Stimulated activated CD4-positive, alpha-beta T cell treated with anti-CD3 and anti-CD28 coated beads, Interleukin-4, amount 100 ng/mL, for 48 hours (primary cell): ENCODE measurements around the gene DBNL.
"Not testable (repeated sequence)": the region's sequence is repeated elsewhere in the genome, so short reads cannot be mapped to it uniquely, and the experiment has no call there.

Experiments
- DNase-seq, 2 donors: peaks; one replicate each; pipeline ENCODE4 v3.0.0-alpha.2; 2020; ENCODE audit warnings: low read depth in 2 of 2

DBNL gene

GRCh38 chr7:44044315-44045225, at the start of gene DBNL:
DBNL (plus strand) TSS chr7:44044702; CDS start chr7:44044738, 36 bp downstream.
- peak; percentile 90 for DNase-seq

DNA sequence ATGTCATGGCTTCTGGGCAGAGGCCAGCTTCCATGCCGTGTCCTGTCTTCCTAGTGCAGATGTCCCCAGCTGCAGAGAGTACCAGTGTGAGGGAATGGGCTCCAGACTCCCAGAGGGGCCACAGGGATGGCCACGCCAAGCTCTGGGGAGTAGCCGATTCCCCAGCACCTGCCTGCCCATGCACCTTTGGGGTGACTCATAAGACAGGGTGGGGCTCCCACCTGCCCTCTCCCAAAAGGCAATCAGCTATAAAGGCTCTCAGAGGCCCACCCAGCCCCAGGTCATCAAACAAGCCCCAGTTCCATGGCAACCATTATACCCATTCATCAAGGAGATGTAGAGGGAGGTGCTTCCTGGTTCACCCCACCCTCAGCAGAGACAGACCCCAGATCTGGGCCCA, 47.0 kb upstream of the DBNL start, which contains the start of gene SPDYE1:
SPDYE1 (plus strand) TSS at position 366 of the 400 bp plus-strand sequence. CDS start 2,053 bp downstream, outside the sequence.
- not testable (repeated sequence) for DNase-seq

DNA sequence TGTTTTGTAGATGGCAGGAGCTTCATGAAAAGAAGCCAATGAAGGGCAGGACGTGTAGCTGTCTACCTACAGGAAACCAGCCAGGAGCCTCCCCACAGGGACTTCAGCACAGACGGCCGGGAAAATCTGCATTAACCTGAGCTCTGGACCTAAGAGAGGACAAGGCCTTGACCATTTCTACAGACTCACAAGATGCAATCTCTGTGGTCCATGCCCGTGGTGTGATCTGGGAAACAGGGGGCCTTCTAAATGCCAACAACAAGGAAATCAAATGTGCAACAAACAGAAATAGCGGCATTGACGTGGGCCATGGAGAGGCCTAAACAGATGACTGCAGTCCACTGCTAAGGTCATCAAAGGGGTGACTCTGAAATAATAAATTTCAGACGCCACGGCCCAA, 32.4 kb upstream of the DBNL start:
- not testable (repeated sequence) for DNase-seq

- not testable (repeated sequence) for DNase-seq
These were observed 29.4 kb upstream of the DBNL start for GRCh38 chr7:44015090-44015489.

DNA sequence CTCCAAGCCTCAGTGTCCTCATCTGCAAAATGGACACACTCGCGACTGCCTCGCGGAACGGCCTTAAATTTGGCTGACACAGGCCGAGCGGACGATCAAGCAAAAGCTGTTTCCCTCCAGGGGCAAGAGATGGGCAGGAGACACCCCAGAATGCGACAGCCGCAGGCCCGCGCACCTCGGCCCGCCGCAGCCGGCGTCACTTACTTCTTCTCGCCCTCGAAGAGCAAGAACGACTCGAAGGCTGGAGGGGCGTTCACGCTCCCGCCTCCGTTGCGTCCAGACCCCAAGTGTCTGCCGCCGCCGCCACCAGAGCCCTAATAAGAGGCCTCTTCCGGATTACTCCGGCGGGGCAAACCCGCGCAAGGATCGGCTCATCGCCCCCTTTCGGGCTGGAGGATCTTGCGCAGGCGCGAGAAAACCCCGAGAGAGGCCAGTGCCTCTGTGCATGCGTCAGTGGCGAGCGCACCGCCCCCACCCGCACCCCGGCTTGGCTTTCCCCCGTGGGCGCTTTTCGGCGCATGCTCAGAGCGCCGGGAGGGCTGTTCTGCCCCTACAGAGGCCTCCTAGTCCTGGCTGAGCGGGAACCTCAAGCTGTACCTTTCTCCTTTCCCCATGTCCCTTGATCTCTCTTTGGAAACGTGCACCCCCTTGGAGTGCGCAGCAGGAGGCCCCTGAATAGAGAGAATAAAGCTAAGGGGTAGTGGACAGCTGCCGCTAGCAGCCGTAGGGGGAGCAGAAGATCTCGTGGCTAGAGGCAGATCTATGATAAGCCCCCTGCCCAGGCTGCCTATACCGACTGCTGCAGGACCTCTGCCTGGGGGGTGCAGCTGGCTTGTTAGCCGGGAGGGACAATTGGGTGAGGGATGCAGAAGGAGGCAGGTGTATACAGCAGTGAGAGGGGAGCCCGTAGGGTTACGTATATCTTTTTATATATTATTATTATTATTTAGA, 25.4 kb upstream of the DBNL start:
- DNase-seq, result peak; percentile 98 to 99

DNA sequence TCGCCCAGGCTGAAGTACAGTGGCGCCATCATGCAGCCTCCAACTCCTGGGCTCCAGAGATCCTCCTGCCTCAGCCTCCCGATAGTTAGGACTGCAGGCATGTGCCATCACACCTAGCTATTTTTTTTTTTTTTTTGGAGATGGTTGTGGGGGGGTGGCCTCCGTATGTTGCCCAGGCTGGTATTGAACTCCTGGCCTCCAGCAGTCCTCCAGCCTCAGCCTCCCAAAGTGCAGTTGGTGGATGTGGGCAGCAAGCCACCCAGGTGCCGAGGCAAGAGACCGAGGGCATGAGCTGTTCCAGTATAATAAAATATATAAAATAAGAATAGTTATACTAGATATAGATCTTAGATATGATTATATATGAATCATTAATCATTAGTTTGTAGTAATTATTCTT, 24.7 kb upstream of the DBNL start:
- DNase-seq, result not testable (repeated sequence)

GRCh38 chr7:44022069-44022468, 22.4 kb upstream of the DBNL start:
- DNase-seq, result not testable (repeated sequence)

GRCh38 chr7:44022796-44023467, 21.6 kb upstream of the DBNL start:
- DNase-seq, result not testable (repeated sequence)

DNA sequence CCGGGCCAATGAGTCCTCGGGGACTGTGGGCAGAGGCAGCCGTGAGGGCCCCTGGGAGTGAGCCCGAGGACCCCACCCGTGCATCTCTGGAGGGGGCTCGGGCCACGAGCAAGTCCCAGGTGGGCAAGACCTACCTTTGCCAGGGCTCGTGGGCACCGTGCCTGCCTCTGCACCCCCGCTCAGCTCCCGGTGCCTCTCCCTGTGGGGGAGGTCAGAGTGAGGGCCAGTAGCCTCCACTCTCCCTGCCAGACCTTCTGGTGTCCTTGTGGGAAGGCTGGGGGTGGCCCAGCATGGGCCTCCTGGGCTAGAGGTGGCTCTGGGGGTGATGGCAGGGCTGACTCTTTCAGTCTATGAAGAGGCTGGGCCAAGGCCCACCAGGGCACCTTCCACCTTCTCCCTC, 15.1 kb upstream of the DBNL start:
- not testable (repeated sequence) for DNase-seq

DNA sequence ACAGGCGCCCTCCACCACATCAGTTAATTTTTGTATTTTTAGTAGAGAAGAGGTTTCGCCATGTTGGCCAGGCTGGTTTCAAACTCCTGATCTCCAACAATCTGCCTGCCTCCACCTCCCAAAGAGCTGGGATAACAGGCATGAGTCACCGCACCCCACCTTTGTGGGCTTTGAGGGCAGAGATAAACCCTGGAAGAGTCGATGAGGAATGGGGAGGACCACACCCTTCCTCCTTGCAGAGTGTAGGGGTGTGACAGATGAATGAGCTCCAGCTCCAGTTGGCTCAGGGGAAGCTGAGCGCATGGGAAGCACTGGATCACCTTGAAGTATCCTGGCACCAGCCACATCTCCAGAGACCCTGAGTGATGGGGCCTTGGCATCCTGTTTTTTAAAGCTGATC, 14.5 kb upstream of the DBNL start:
- DNase-seq, result not testable (repeated sequence)

- not testable (repeated sequence) for DNase-seq
These were observed 13.2 kb upstream of the DBNL start for GRCh38 chr7:44031319-44031718.

- not testable (repeated sequence) for DNase-seq
These were observed 12.5 kb upstream of the DBNL start for GRCh38 chr7:44032031-44032430.

GRCh38 chr7:44033971-44034844, 10.3 kb upstream of the DBNL start:
- not testable (repeated sequence) for DNase-seq

- DNase-seq, result peak in 1 of 2 donors; percentile 42
These were observed 8.1 kb upstream of the DBNL start for GRCh38 chr7:44036364-44036763.

DNA sequence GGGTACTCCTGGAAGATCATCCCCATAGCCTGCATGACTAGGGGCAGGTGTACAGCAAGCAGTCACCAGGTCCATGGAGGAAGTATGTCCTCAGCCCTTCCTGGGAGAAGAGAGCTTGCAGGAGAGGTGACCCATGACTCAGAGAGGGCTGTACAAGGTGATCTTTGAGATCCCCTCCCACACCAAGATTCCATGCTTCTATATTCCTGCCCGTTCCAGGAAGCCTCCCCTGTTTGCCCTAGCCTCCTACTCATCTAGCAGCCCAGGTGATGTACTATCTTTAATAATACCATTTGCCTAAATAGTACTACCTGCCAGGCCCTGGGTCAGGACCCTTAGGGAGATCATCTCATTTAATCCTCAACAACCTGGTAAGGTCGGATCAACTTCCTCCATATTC, 6.6 kb upstream of the DBNL start:
- DNase-seq, result not testable (repeated sequence)

DNA sequence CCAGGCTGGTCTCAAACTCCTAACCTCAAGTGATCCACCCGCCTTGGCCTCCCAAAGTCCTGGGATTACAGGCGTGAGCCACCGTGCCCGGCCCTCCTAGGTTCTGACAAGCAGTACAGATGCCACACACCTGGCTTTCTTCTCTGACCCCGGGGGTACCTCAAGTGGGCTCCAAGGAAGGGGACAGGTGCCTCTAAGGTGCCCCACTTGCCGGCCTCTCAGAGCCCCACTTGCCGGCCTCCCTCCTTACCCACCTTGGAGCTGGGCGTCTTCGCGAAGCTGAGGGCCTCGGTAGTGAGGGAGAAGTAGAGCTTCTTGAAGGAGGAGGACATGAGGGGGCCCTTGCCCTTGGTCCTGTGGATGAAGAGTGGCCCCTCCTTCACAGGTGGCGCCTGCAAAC, 5.9 kb upstream of the DBNL start:
- not testable (repeated sequence) for DNase-seq

DNA sequence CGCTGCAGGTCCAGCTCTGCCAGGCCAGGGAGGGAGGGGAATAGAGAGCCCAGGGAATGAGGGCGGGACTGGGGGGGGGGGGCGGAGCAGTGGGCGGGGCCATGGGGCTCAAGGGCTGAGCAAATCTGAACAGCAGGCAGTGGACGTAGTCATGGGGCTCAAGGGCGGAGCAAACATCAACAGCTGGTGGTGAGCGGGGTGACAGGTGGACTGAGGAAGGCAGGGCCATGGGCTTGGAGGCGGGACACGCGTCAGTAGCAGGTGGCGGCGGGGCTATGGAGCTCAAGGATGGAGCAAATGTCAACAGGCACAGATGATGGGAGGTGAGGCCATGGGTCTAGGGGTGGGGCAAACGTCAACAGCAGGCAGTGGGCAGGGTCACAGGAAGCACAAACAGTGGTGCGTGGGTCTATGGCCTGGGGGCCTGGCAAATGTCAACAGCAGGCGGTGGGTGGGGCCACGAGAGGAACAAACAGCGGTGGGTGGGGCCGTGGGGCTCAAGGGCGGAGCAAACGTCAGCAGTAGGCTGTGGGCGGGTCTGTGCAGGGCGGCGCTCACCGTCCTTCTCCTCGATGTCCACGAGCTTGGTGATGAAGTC, 5.4 kb upstream of the DBNL start:
- DNase-seq, result peak; percentile 62 to 79

- DNase-seq, result not testable (repeated sequence)
These were observed 4.6 kb upstream of the DBNL start for GRCh38 chr7:44039800-44040492.

GRCh38 chr7:44040493-44040891, 4.0 kb upstream of the DBNL start:
- DNase-seq, result peak in 1 of 2 donors; percentile 53
